Stimulated activated CD8-positive, alpha-beta memory T cell treated with anti-CD3 and anti-CD28 coated beads, Interleukin-2, amount 100 ng/mL, for 48 hours (primary cell): ENCODE results near the gene STARD3.

Source experiments
- DNase-seq, 2 donors: peaks; one replicate each; pipeline ENCODE4 v3.0.0-alpha.2; 2020; ENCODE audit warnings: low read depth in 2 of 2

The STARD3 gene

GRCh38 chr17:39660397-39661385 is 23.7 kb downstream of the STARD3 start:
- no peak for DNase-seq

- DNase-seq = no peak
These were observed 25.0 kb downstream of the STARD3 start for GRCh38 chr17:39661744-39662541.

DNA sequence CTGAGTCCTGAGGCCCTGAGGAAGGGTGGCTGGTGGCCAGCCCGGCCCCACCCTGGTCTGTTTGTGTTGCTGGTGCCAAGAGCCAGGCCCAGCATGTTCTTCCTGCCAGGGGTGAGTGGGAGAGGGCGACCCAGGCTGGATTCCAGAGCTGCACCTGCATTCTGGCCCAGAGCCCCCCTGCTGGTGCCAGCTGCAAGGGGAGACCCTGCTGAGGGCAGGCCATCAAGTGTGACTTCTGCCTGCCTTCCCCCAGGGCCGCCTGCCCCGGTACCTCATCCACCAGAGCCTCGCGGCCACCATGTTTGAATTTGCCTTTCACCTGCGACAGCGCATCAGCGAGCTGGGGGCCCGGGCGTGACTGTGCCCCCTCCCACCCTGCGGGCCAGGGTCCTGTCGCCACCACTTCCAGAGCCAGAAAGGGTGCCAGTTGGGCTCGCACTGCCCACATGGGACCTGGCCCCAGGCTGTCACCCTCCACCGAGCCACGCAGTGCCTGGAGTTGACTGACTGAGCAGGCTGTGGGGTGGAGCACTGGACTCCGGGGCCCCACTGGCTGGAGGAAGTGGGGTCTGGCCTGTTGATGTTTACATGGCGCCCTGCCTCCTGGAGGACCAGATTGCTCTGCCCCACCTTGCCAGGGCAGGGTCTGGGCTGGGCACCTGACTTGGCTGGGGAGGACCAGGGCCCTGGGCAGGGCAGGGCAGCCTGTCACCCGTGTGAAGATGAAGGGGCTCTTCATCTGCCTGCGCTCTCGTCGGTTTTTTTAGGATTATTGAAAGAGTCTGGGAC is 25.8 kb downstream of the STARD3 start:
- no peak for DNase-seq

- no peak for DNase-seq
These were observed 26.4 kb downstream of the STARD3 start for GRCh38 chr17:39663340-39663687.

- DNase-seq = no peak
These were observed 27.0 kb downstream of the STARD3 start for GRCh38 chr17:39663688-39664580.

GRCh38 chr17:39664581-39665561 is 27.9 kb downstream of the STARD3 start, which contains the start of gene TCAP:
TCAP (plus strand) TSS chr17:39665349; CDS start chr17:39665360, 11 bp downstream.
- no peak for DNase-seq

DNA sequence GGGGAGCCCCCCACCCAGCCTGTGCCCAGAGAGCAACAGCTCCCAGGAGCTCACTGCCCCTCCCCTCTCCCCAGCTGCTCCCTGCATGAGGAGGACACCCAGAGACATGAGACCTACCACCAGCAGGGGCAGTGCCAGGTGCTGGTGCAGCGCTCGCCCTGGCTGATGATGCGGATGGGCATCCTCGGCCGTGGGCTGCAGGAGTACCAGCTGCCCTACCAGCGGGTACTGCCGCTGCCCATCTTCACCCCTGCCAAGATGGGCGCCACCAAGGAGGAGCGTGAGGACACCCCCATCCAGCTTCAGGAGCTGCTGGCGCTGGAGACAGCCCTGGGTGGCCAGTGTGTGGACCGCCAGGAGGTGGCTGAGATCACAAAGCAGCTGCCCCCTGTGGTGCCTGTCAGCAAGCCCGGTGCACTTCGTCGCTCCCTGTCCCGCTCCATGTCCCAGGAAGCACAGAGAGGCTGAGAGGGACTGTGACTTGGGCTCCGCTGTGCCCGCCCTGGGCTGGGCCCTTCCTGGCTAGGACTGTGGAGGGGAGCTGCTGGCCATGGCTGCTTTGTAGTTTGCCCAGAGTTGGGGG is 28.8 kb downstream of the STARD3 start:
- DNase-seq = no peak

GRCh38 chr17:39666231-39666600 is 29.3 kb downstream of the STARD3 start:
- DNase-seq = no peak

- DNase-seq = no peak
These were observed 29.8 kb downstream of the STARD3 start for GRCh38 chr17:39666601-39667261.

GRCh38 chr17:39667262-39667944 is 30.5 kb downstream of the STARD3 start:
- DNase-seq = no peak

GRCh38 chr17:39667945-39668924 is 31.3 kb downstream of the STARD3 start, which contains the start of gene PNMT:
PNMT (plus strand) TSS chr17:39668453; CDS start chr17:39668476, 23 bp downstream.
- peak; percentile 57 to 66 for DNase-seq

- DNase-seq = no peak
These were observed 33.2 kb downstream of the STARD3 start for GRCh38 chr17:39669897-39670735.

DNA sequence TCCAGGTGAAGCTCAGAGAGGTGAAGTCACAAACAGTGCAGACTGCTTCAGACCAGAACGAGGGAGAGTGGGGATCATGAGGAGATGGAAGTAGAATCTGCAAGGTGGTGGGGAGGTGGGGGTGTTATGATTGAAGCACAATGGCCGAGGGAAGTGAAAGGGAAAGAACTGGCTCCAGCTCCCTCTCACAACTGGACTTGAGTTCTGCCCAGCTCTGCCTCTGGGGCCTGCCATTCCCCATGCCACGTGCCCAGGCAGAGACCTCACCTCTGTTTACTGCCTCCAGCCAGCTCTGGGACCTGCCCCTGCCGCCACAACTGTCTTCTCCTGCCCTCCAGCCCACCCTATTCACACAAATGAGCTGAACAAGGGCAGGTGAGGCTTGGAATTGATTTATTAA is 33.8 kb downstream of the STARD3 start:
- DNase-seq = no peak

GRCh38 chr17:39671651-39672521 is 34.9 kb downstream of the STARD3 start:
- no peak for DNase-seq
